LNCAP (cell line): Measurements from ENCODE around the gene LYPD6B.

Experiments used
- TF ChIP-seq, protein P1 (sequence below): fragments of 450-650 bp; IDR thresholded peaks from 2 replicates; pipeline ENCODE4 v1.5.1; 2017; ENCODE audit warnings: mild to moderate bottlenecking

LYPD6B gene

DNA sequence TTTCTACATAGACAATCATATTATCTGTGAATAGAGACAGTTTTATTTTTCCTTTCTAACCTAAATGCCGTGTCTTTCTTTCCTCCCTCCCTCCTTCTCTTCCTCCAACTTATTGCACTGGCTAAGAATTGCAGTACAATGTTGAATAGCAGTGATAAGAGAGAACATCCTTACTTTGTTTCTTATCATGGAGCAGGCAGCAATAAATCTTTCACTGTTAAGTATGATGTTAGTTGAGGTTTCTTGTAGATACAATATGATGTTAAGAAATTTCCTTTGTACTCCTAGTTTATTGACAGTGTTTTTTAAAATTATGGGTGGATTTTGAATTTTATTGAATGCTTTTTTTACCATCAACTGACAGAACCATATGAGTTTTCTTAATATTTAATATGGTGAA, 6.0 kb downstream of the LYPD6B start:
- TF ChIP-seq, protein P1, sequence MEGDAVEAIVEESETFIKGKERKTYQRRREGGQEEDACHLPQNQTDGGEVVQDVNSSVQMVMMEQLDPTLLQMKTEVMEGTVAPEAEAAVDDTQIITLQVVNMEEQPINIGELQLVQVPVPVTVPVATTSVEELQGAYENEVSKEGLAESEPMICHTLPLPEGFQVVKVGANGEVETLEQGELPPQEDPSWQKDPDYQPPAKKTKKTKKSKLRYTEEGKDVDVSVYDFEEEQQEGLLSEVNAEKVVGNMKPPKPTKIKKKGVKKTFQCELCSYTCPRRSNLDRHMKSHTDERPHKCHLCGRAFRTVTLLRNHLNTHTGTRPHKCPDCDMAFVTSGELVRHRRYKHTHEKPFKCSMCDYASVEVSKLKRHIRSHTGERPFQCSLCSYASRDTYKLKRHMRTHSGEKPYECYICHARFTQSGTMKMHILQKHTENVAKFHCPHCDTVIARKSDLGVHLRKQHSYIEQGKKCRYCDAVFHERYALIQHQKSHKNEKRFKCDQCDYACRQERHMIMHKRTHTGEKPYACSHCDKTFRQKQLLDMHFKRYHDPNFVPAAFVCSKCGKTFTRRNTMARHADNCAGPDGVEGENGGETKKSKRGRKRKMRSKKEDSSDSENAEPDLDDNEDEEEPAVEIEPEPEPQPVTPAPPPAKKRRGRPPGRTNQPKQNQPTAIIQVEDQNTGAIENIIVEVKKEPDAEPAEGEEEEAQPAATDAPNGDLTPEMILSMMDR, result no peak

DNA sequence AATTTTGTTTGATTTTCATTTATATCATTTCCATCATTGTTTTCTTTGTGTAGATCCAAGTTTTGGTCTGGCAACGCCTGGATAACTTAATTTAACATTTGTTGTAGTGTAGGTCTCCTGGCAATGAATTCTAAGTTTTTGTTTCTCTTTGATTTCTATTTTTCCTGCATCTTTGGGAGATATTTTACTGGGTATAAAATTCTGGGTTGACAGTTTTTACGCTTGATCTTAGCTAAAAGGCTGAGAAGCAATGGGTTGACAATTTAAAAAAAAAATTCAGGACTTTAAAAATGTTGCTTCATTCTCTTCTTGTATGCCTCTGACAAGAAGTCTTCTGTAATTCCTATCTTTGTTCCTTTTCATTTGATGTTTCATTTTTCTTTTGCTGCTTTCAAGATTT, 8.6 kb downstream of the LYPD6B start:
- TF ChIP-seq, protein P1, result no peak

DNA sequence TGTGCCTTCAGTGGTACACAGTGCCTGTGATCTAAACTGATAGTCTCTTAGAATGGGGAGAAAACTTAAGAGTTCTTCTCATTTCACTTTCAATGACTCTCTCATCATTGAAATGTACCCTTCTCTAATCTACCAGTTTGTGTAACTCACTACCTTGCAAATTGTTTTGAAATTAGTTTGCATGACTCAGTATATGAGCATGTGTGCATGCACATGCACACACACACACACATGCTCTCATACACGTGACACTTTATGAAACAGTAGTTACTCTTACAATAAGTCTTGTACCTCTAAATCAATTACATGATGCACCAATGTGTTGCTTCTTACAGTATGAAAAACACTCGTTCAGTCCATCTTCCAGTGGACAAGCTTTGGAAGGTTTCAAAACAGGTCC, 10.6 kb downstream of the LYPD6B start:
- TF ChIP-seq, protein P1, result no peak

DNA sequence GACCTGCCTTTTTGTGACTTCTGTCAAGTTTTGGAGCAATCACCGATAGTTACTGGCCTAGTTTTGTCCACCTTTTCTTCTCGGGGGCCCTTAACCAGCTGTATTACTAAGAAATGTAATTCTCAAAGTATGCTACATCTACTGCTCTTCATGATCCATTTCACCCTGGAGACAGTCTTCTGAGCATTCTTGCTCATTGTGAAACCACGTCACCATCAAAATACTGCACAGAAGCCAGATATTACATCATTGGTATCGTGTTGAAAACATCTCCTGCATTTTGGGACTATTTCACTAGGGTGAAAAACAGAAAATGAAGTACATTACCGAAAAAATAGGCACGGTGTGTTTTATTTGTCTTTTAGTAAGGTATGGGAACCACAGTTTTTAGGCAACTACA, 11.7 kb downstream of the LYPD6B start:
- TF ChIP-seq, protein P1, result no peak

DNA sequence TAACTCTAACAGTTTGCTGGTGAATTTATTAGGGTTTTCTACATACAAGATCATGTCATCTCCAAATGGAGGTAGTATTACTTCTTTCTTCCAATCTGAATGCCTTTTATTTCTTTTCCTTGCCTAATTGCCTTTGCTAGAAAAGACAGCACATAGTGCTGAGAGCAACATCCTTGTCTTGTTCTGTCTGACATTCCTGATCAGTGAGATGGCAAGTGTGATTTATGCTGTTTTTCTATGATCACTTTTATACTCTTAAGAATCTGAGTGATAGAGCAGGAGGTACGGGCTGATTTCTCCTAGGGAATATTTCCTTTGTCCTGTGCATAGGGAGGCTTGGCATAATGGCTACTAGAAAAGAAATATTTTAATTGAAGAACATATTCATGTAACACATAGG, 17.3 kb downstream of the LYPD6B start:
- TF ChIP-seq, protein P1, result no peak

DNA sequence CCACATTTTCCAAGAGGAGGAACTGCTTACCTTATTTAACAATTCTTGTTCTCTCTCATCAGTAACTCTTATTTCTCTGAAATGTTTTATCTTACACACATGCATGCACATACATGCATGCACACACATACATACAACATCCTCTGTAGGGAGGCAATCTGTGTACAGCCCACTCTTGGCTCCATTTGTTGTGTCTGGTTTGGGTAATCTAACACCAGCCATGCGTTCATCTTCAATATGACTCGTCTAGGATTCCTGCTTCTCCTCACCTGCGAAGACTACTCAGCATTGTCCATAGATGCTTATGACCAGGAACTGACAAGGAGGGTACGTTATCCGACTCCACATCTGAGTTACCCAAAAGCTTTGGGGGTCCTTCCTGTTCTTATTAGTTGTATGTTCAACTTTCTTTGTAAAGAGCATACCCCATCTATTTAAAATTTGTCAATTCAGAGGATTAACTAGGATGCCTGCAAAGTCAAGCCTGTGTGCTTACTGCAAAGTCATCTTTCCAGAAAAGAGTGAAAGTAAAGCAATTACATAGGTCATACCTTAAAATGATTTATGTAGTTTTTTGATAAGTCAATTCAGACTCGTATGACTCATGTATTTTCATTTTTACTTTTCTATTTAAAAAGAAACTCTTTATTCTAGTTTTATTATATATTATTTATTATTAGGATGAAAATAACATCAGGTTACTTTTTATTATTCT, 18.2 kb downstream of the LYPD6B start:
- TF ChIP-seq, protein P1, result no peak

DNA sequence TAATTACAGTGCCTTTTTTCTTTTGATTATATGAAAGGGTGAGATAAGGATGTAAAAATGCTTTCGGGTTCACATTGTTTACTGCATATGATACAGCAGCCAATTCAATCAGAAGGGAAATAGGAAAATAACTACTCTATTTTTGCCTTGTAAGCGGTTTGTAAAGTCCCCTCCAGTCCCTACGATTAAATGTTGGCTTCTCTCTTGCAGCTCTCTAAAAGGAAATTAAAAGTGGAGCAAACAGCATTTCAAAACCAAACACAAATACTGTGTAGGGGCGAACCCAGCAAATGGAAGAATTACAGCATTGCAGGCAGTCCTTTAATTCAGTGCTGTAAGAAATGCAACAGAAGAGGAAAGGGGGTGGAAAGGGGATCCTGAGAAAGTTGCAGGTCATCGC, 18.9 kb downstream of the LYPD6B start:
- TF ChIP-seq, protein P1, result no peak

DNA sequence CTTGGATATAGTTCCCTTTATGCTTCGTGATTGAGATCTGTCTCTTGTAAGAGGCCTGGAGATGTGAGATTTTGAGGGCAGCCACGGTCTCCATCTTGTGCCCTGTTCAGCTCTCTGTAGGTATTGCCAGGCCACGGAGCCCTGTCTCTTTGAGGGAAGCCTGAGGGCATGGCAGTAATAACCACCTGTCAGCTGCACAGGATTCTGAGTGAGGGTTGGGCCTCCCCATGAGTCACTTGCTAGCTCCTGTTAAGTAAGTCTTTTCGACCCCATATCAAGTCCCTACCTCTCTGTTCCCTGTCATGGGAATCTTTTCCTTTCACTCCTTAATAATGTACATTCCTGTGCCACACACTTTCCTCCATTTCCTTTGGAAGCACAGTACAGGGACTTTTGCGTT, 20.4 kb downstream of the LYPD6B start:
- TF ChIP-seq, protein P1, result no peak
